Pulmonary artery endothelial cell (primary cell): Measurements from ENCODE around the gene PPM1G. TPM values are rescaled to one million over a fixed set of nuclear protein-coding genes. Genes with fewer than 3 reads are reported as not detected.
A peak's percentile ranks its signal among the peaks of the same experiment; 100 is the strongest.

Experiments used
- DNase-seq: peaks from one replicate; pipeline ENCODE4 v3.0.0-alpha.2; 2011; ENCODE audit warnings: low read depth, low spot score
- total RNA-seq: library from RNA; depleted of rRNA; stranded (reverse); fragments of >200 nt; gene quantifications from 2 replicates; pipeline ENCODE4 v1.2.3, GENCODE V29; 2014

The PPM1G gene
- total RNA-seq, 1 donor from 2014 or later, result 174 TPM

DNA sequence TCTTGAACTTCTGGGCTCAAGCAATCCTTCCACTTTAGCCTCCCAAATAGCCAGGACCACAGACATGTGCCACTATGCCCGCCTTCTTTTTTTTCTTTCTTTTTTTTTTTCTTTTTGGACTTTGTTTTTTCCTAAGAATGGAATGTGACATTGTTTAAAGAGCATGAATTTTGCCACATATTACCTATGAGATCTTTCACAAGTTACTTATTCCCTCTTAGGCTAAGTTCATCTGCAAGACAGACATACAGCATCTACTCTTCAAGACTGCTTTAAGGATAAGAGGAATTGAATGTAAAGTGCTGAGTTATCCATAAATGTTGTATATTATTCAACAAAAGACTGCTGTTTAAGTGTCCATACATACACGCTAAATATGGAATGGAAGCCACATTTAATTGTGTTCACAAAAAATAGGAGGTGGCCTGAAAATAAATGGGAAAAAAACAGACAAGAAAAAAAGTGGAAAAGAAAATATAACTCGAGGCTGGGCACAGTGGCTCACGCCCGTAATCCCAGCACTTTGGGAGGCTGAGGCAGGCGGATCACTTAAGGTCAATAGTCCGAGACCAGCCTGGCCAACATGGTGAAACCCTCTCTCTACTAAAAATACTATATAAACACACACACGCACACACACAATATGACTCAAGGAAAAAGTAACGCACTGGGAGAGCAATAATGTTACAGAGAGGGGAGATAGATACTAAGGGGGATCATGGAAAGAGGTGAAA, 3.2 kb upstream of the PPM1G start:
- DNase-seq, result no peak

DNA sequence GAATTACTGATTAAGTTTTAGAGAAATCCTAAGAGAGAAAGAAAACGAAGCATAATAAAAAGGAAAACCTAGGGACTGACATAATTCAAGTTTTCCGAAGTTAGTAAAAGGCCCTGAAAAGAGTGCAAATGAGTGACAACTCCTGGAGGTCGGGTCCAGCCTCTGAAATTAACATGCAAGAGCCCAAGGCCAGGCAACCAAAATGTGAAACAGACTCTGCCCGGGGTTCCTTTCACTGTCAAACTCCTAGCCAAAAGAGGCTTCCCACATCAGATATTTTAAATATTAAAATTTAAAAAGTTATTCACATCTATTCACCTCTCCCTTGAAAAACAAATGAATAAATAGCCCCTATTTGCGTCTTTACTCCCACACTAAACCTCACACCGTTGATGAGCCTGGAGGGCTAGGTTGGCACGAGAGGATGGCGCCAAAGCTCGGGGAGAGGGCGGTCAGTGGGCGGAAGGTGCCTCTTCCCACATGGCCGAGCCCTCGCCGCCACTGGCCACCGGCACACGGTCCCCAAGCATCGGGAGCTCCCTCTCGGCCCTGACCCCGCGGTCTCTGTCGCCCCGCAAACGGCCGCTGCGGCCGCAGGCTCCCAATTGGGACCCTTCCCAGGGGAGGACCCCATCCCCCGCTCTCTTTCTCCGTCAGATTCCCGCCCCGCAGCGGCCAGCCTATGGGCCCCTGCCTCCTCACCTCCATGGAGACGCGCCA, 630 bp downstream of the PPM1G start:
- no peak for DNase-seq

DNA sequence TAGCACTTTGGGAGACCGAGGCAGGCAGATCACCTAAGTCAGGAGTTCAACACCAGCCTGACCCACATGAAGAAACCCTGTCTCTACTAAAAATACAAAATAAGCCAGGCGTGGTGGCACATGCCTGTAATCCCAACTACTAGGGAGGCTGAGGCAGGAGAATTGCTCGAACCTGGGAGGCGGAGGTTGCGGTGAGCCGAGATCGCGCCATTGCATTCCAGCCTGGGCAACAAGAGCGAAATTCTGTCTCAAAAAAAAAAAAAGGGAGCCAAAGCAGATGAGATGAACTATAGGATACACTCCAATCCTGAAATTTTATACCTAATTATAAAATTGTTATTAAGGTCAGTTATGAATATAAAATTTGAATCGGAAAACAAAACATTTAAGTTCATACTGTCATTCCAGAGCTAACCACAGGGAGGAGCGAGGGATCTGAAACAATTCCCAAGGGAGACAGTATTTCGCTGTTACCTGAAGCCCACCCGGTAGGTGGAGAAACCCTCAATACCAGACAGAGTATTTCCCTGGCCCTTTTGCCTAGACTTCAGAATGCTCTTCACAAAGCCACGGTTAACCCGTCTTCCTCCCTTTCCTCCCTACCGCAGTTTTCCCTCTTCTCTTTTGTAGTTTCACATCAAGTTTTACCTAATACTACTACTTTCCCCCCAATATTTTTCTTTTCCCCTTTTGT, 1.4 kb downstream of the PPM1G start:
- no peak for DNase-seq

DNA sequence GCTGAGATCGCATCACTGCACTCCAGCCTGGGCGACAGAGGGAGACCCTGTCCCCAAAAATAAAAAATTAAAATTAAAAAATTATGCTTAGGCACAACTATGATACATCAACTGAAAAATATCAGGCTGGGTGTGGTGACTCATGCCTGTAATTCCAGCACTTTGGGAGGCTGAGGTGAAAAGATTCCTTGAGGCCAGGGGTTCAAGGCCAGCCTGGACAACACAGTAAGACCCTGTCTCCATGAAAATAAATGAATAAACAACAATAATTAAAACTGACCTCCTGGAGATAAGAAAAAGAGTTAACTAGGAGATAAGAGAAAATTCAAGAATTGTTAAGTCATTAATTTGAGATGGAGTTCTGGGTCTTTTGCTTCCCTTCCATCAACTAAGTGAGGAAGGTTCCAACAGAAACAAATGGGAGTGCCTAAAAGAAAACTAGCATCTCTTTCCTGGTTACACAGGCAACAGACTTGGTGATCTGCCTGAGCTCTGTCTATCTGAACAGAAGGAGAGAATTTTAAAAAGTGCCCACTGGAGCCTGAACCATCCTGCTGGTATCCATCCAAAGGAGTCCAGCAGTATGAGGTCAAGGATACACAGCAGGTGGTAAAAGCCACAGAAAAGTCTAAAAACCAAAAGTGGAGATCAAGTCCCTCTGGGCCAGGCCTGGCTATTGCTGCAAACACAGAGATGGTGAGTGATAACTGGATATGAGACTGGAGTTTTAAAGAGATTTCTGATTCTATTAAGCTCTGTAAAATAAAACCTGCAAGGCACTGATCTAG, 8.8 kb downstream of the PPM1G start:
- DNase-seq, result no peak

DNA sequence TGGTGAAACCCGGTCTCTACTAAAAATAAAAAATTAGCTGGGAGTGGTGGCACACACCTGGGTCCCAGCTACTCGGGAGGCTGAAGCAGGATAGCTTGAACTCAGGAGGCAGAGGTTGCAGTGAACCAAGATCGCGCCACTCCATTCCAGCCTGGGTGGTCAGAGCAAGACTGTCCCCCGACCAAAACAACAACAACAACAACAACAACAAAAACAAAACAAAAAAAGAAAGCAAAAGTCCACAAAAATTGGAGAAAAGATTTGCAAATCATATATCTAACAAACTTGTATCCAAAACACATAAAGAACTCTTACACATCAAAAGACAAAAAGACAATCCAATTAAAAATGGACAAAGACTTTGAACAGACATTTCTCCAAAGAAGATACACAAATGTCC, 10.4 kb downstream of the PPM1G start:
- no peak for DNase-seq

DNA sequence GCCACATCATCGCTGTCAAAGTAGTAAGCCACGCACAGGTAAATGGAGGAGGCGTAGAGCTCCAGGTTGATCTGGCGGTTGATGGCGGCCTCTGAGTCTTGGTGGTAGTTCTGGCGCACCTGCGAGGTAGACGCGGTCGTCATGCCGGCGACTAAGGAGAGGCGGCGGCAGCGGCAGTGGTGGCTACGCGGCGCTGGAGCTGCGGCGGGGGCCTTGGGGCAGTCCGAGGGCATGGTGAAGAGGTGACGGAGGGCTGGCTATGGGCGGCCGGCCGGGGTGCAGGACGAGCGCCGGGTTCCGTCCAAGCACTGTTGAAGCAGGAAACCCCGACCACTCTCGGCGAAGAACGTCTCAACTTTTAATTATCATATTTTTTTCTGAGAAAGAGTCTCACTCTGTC, 16.2 kb downstream of the PPM1G start:
- no peak for DNase-seq

DNA sequence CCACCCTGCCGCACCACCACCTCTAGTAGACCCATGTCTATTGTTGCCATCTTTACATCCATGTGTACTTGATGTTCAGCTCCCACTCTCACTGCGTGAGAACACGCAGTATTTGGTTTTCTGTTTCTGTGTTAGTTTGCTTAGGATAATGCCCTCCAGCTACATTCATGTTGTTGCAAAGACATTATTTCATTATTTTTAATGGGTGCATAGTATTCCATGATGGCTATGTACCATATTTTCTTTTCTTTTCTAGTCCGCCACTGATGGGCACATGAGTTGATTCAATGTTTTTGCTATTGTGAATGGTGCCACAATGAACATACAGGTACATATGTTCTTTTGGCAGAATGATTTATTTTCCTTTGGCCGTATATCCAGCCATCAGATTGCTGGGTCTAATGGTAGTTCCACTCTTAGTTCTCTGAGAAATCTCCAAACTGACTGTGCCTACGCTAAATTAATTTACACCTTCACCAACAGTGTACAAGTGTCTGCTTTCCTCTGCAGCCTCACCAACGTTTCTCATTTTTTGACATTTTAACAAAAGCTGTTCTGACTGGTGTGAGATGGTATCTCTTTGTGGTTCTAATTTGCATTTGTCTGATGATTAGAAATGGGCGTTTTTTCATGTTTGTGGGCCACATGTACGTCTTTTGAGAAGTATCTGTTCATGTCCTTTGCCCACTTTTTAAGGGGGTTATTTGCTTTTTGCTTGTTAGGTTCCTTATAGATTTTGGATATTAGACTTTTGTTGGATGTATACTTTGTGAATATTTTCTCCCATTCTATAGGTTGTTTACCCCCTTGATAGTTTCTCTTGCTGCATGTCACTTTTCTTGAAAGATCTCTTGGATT, 18.3 kb downstream of the PPM1G start:
- DNase-seq, result no peak

DNA sequence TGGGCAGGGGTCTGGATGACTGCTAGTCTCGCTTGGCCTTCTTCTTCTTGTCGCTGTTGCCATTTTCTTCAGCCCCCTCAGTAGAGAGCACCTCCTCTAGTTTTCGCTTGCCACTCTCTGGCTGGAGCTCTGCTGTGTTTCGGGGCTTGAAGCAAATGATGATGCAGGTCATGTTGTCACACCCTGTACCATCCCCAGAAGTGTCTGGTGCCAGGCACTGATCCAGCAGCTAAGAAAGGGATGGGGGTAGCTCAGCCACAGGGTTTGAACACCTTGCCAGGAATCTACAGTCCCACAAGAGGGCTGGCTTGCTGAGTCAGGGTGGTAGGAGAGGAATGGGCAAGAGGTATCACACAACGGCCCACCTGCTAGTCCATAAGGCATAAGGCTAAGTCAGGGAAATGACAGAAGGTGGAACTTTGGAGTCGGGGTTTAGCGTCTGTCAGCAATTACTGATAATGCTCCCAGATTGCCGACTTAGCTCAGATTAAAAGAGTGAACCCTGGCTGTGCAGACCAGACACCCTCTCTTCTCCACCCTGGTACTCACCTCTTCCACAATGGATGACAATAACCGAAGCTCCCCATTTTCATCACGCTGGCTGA, 27.7 kb downstream of the PPM1G start:
- DNase-seq, result no peak

DNA sequence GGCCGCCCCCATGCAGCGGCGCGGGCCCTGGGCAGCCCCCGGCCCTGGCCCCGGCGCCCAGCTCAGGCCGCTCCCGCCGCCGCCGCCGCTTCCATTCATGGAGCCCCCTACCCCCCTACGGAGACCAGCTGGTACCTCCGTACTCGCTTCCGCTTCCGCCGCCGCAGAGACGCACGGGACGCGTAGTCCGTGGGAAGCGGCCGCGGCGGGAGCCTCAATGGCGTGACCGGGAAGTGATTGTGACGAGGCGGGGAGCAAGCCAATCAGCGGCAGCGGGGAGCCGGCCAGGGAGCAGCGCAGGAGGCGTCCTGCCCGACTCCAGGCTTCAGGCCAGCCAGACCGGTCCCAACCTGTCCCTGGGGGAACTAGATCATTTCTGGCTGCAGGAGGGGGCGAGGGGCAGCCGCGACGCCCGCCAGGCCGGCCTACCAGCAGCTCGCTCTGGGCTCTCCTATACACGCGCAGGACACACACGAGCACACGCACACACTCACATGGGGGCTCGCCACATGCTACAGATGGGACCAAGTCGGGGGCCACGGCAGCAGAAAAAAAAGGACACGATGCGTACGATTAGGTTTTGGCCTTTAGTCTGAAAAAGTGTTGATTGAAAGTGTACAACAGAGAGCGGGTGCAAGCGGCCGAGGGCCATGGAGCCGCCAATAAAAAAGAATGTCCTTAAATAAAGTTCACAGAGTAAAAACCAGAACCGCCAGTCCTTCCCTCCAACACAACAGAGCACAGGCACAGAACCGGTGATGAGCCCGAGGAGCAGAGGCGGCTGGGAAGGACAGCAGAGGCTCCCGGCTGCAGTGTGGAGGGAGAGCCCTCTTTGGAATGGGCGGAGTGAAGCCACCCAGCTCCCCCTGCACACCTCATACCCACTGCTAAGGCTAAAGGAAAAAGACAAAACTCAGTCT, 28.5 kb downstream of the PPM1G start, which contains the start of gene ZNF513:
Gene ZNF513, minus strand, starts transcription at position 109 of the 920 bp plus-strand sequence. CDS start 208 bp downstream, outside the sequence.
- DNase-seq, result peak; percentile 81

DNA sequence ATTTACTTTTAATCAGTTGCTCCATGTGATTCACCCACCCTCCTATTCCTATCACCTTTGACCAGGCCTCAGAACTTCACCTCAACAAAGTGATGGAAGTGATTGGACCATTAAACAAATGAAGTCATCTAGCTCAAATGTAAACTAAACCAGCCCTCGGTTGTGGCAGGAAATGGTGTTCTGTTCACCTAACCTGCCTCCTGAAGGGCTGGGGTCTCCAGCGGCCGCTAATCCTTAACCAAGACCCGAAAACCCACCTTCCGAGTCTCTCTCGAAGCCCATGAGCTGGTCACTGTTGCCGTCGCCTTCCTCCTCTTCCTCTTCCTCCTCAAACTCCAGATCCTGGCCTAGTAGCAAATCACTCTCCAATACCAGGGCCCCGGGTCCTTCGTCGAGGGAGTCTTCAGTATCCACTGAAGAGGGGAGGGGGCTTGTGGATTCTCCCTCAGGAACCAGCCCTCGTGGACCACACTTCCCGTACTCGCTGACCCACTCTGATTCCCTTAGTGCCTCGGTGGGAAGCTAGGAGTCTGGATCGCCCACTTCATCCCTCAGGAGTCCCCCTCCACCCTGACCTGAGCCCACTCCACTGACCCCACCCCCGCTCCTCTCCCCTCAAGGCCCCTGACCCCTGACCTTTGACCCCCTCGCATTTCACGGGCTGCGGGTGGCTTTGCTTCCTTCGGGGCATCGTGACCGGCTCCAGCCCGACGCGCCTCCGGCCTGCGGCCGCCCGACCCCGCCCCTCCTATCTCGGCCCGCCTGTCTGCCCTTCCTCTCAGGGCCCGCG, 29.4 kb downstream of the PPM1G start:
- no peak for DNase-seq

DNA sequence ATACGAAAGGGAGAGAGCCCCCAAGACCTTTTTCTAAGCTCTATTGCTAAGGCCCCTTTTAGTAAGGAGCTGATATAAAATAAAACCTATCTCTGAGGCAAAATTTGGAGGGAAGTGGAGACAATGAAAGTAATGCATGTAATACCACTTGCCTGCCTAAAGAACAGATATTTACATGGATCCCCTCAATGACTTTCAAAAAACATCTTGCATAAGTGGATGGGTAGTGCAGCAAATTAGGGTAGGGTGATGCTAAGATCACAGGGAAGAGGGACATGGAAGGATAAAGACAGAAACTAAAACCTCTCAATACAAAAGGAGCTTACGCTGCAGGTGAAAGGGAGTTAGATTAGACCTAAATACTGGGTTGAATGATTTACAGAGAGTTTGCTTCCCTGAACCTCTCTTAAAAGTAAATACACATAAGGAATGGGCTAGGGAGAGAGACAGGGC, 30.0 kb downstream of the PPM1G start:
- no peak for DNase-seq

DNA sequence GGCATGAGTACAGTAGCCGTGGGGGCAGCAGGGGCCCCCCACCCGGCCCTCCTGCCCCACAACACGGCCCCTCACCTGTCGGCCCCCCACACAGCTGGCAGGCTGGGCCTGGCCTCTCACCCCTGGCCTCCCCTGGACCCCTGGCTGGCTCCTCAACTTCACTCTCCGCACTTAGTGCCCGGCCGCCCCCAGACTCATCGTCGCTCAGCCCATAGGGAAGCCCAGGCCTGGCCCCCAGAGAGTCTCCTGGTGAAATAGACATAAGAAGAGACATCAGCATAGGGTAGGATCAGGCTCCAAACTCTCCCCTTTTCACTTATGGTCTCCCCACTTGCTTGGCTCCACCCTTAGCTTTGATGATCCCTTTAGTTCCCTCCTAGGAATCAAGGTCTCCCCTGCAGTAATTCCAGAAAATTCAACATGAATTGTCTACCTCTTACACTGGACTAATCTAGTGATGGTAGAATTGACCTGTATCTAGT, 30.5 kb downstream of the PPM1G start:
- DNase-seq, result no peak

DNA sequence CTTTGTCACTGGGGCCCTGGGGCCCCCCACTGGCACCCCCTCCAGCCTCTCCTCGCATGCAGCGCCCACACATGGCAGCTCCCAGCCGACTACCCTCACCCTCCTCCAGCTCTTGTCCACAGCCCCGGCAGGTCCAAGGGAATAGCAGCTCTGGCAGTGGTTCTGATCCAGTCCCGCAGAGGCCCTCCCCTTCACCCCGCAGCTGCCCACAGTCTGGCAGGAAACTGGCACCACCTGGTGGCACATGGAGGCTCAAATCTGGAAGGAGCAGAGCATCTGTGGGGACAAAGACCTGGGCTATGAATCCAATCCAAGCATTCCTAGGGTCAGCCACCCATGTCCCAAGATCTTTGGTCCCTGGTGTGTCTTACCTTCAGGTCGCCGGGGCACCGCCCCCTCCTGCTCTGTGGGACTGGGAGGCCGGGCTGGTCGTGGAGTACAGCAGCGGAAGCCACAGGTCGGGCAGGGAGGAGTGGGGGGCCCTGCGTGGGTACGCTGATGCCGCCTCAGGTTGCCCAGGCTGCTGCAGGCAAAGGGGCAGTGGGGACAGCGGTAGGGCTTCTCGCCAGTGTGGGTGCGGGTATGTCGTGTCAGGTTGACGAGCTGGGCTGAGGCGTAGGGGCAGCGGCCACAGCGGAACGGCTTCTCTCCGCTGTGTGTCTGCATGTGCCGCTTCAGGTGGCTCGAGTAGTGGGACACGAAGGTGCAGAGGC, 31.1 kb downstream of the PPM1G start:
- no peak for DNase-seq

DNA sequence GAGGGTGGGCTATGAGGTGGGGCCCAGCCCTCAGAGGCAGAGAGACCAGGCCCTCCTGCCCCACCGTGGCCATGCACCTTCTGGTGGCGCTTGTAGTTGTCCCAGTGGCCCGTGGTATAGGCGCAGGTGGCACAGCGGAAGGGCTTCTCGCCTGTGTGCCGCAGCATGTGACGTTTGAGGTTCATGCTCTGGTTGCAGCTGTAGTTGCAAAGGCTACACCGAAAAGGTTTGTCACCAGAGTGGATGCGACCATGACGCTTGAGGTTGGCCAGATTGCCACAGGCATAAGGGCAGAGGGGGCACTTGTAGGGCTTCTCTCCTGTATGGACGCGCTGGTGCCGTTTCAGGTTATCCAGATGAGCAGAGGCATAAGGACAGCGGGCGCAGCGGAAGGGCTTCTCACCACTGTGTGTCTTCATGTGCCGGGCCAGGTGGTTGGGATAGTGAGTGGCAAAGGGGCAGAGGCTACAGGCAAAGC, 31.7 kb downstream of the PPM1G start:
- DNase-seq, result no peak

DNA sequence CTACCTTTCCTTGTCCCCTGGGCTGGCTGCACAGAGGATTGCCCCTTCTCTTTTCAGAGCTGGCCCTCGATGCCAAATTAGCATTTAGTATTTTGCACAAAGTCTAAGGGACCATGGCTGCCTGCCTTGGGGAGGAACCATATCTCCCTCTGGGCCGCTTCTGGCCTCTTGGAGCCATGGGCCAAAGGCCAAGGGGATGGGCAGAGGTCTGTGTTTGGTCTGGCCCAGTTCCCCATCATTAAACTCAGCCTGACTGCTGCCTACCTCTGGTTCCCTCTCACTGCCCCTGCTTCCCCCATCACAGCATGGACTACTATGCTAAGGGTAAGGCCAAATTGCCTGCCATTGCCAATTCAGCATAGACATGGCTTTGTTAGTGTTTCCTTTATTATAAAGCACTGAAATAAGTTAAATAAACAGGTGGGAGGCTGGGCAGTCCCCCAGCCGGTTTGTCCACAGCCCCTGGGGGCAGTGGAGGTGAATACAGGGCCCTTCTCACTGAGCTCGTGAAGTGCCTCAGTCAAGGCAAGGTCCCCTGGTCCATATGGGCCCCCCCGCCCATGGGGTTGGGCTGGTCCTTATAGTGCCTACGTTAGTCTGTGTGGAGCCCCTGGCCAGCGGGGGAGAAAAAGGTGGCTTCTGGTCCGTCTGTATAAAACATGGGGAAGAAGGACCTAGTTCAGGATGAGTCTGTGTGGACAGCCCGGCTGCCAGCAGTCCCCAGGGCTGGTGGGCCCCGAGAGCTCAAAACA, 32.3 kb downstream of the PPM1G start:
- no peak for DNase-seq

DNA sequence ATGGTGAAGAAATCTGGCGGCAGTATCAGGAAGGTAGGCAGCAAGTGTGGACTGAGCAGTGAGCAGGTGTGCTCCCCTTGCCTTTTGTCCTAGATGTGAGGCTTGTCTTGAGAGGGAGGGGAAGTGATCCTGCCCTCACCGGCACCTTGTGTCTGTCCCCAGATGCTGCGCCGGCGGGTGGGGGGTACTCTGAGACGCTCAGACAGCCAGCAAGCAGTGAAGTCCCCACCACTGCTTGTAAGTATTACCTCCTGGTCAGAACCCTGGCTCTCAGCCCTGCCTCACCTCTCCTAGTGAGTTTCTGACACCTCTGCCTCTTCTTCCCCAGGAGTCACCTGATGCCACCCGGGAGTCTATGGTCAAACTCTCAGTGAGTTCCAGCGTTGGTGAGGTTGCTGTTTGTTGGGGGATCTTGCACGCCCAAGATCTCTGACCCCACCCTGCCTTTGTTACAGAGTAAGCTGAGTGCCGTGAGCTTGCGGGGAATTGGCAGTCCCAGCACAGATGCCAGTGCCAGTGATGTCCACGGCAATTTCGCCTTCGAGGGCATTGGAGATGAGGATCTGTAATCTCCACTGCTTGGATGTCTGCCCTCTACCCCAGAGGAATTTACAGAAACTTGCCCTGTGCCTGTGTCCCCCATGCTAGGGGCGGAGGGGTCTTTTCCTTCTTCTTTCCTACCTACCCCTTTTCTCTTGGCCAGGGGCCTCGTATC, 33.1 kb downstream of the PPM1G start:
- no peak for DNase-seq
